Lower leg skin (tissue), 4 donors: ENCODE results near the gene COL17A1. TPM values are rescaled to one million over a fixed set of nuclear protein-coding genes. Genes with fewer than 3 reads are reported as not detected.

Experiments
- DNase-seq, 2 donors: peaks; one replicate each; pipeline ENCODE4 v3.0.0-alpha.2; 2019; ENCODE audit warnings: low spot score in 2 of 2
- H3K4me3 ChIP-seq: fragments of 200-600 bp; sonication (generic); 2 replicates; pipeline ENCODE4 v1.5.1; 2017; ENCODE audit warnings: mild to moderate bottlenecking, low read depth; ENCODE audit not compliant: poor library complexity, severe bottlenecking
- CTCF ChIP-seq, 3 donors: fragments of 450-650 bp; IDR thresholded peaks; one replicate each; pipeline ENCODE4 v1.5.1; 2016; ENCODE audit warnings: antibody characterized with exemption in 3 of 3, mild to moderate bottlenecking in 3 of 3, moderate library complexity in 2 of 3
- POLR2A ChIP-seq, 2 donors: fragments of 450-650 bp; IDR thresholded peaks; one replicate each; pipeline ENCODE4 v1.6.1; 2016 to 2017; ENCODE audit warnings: antibody characterized with exemption in 2 of 2, mild to moderate bottlenecking in 1 of 2, moderate library complexity in 1 of 2
- WGBS, 2 donors: methylation state at CpG; one replicate each; pipeline ENCODE4 v1.1.5; 2018; 5-methylcytosine and 5-hydroxymethylcytosine counted together
- intact Hi-C: fragments of 100-400 bp; cut with DNase I; formaldehyde crosslinking; loops from one replicate; pipeline ENCODE4 v1.15.0; 2023; ENCODE audit warnings: low total_unique reads
- total RNA-seq, 4 donors: library from RNA; depleted of rRNA; stranded (reverse); fragments of >200 nt; gene quantifications; one replicate each; pipeline ENCODE4 v1.1.0, GENCODE V29; 2016

Gene COL17A1
- total RNA-seq, 4 donors from 2014 or later = 653 to 1,410 (median 857) TPM

GRCh38 chr10:104081998-104082397 lies 3.7 kb downstream of the COL17A1 start:
- no peak for DNase-seq
- intact Hi-C loops = no loop called here
- H3K4me3 ChIP-seq = no peak overlapping the region

GRCh38 chr10:104080762-104081161 lies 4.9 kb downstream of the COL17A1 start:
- intact Hi-C loops = no loop called here
- no peak for DNase-seq
- no peak for TF ChIP-seq CTCF (IDR thresholded peaks at IDR 0.05)
- TF ChIP-seq POLR2A (IDR thresholded peaks at IDR 0.05) = no peak
- H3K4me3 ChIP-seq = no peak overlapping the region
- whole genome bisulfite sequencing, 2 donors = 25 to 26% methylated on average over 1 of the region's 1 CpG

More at GRCh38 chr10:104081998-104082397, 3.7 kb downstream of the COL17A1 start:
- WGBS, 2 donors = 36 to 40% methylated on average over 5 of the region's 5 CpGs
- no peak for TF ChIP-seq CTCF (IDR thresholded peaks at IDR 0.05)
- TF ChIP-seq POLR2A (IDR thresholded peaks at IDR 0.05) = no peak

- 75 to 79% methylated on average over 5 of the region's 5 CpGs for WGBS, 2 donors
- no peak overlapping the region for H3K4me3 ChIP-seq
- intact Hi-C loops = loop anchor here (5.0 kb wide), 1 partner anchor 790 kb away; no protein-coding TSS in a partner anchor
- DNase-seq = no peak
- no peak for TF ChIP-seq CTCF (IDR thresholded peaks at IDR 0.05)
- TF ChIP-seq POLR2A (IDR thresholded peaks at IDR 0.05) = no peak
Observed at GRCh38 chr10:104077663-104078151, 8.0 kb downstream of the COL17A1 start.

GRCh38 chr10:104077247-104077646 lies 8.4 kb downstream of the COL17A1 start:
- no peak overlapping the region for H3K4me3 ChIP-seq
- no peak for TF ChIP-seq CTCF (IDR thresholded peaks at IDR 0.05)
- no peak for TF ChIP-seq POLR2A (IDR thresholded peaks at IDR 0.05)
- WGBS, 2 donors = 56 to 66% methylated on average over 3 of the region's 3 CpGs
- intact Hi-C loops = loop anchor here (5.0 kb wide), 1 partner anchor 790 kb away; no protein-coding TSS in a partner anchor
- DNase-seq = no peak

- no peak for DNase-seq
- intact Hi-C loops = loop anchor here (5.0 kb wide), 1 partner anchor 791 kb away; no protein-coding TSS in a partner anchor
- WGBS, 2 donors = 25 to 27% methylated on average over 3 of the region's 3 CpGs
Observed at GRCh38 chr10:104076743-104077160, 8.9 kb downstream of the COL17A1 start.

More at GRCh38 chr10:104076743-104077160, 8.9 kb downstream of the COL17A1 start:
- no peak overlapping the region for H3K4me3 ChIP-seq
- no peak for TF ChIP-seq POLR2A (IDR thresholded peaks at IDR 0.05)
- TF ChIP-seq CTCF (IDR thresholded peaks at IDR 0.05) = no peak
